GM21528 (cell line): ENCODE results near the gene CCDC85C.

Experiments
- ATAC-seq: cut with Tn5 transposase; IDR thresholded peaks from one replicate; pipeline ENCODE4 v1.9.1; 2021; ENCODE audit warnings: mild to moderate bottlenecking, moderate library complexity; ENCODE audit not compliant: unreplicated experiment, low FRiP score

The CCDC85C gene

DNA sequence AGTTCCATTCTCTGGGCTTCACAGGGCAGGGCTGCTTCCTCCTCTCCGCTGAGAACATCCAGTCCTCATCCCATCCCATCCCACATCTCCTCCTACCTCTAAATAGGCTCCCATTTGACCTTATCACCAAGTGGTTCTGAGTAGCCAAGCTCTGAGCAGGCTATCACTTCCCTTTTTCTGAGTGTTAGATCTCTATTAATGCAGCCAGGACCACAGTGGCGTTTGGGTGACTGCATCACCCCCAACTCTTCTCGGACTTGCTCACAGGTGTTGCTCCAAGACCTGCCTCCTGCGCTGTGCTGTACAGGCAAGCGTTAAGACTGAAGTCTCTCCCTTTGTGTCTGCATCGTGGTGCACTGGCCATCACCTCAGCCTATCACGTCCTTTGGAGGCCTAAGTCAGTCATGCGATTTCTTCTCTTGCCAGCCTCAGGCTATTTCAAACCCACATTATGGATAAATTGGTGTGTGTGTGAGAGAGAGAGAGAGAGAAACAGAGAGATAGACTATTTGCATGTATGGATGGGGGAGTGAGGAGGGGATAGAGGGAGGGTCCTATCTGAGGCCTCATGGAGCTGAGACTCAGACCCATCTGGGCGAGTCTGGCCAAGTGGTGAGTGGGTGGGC is 28.5 kb upstream of the CCDC85C start:
- no peak for ATAC-seq

DNA sequence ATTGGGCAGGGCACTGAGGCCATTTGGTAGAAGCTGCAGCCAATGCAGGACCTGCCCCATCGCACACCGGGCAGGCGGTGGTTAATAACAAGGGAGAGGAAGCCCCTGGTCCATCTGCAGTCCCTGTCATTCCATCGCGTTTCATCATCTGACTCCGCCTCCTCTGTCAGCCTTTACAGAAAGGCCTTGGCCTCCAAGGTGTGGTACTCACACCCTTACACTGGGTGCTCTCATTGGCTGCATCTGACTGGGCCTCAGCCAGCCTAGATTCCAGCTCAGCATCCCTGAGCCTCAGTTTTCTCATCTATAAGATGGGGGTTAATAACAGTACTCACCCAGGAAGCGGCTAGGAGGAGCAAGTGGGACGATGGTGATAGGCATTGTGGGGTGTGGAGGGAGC is 26.2 kb upstream of the CCDC85C start:
- ATAC-seq: no peak

DNA sequence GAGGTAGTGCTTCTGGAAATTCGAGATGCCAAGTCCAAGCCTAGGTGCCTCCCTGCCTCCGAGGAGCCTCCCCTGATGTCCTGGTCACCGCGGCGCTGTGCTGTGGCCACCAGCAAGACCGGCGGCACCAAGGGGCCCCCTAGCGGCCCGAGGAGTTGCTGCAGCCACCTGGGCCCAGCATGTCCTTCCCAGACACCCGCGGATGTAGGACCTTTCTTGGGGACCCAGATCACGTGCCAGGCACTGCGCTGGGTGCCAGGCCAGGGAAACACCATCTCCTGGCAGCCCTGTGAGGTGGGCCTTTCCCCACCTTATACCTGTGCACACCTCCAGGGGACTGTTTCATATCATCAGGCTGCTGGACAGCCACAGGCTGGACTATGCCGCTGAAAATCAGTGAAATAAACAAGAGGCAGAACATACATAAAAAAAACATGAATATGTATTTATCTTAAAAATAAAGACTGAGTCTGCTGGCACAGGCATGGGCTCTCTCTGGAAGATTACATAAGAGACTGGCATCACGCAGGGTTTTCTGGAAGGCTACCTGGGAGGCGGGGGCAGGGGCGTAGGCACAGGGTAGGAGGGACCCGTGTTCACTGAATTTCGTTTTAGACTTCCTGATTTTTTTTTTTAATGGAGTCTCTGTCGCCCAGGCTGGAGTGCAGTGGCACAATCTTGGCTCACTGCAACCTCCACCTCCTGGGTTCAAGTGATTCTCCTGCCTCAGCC is 25.0 kb upstream of the CCDC85C start:
- ATAC-seq: no peak

DNA sequence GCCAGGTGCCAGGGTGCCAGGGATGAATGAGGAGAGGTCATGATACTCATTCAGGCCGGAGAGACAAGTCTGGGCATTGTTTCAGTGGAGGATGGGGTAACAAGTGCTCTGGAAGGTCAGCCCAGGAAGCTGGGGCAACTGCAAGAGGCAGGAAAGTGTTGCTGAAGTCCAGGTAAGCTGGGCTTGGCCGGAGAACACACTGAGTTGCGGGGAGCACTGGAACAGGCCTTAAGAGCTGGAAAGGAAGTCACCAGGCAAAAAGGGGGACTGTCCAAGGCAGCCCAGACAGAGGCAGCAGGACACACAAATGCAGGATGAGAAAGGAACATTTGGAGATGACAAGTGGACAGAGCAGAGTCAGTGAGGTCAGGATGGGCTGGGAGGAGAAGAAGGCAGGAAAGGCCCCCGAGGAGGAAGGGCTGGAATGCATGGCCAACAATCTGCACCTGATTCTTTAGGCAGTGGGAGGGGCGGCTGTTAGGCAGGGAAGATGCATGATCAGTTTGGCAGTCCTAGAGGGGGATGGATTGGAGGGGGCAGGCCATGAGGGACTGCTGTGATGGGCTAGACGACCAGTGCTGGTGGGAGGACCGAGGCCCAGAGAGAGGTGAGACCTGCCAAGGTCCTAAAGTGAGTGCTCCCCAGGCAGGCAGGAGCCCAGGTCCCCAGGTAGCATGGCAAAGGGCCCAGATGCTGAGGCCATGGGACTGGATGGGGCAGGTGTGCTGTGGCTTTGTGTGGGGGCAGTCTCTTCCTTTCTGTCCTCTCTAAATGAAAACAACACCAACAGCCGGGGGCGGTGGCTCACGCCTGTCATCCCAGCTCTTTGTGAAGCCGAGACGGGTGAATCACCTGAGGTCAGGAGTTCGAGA is 23.7 kb upstream of the CCDC85C start:
- ATAC-seq: no peak

DNA sequence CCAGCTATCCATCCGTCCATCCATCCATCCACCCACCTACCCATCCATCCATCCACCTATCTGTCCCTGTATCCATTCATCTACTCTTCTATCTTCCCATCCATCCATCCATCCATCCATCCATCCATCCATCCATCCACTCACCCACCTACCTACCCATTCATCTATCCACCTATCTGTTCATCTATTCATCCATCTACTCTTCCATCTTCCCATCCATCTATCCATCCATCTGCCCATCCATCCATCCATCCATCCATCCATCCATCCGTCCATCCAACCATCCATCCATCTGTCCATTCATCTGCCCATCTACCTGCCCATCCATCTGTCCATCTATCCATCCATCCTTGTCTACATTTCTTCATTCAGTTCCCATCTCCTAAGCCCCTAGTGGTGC is 23.1 kb upstream of the CCDC85C start:
- no peak for ATAC-seq

DNA sequence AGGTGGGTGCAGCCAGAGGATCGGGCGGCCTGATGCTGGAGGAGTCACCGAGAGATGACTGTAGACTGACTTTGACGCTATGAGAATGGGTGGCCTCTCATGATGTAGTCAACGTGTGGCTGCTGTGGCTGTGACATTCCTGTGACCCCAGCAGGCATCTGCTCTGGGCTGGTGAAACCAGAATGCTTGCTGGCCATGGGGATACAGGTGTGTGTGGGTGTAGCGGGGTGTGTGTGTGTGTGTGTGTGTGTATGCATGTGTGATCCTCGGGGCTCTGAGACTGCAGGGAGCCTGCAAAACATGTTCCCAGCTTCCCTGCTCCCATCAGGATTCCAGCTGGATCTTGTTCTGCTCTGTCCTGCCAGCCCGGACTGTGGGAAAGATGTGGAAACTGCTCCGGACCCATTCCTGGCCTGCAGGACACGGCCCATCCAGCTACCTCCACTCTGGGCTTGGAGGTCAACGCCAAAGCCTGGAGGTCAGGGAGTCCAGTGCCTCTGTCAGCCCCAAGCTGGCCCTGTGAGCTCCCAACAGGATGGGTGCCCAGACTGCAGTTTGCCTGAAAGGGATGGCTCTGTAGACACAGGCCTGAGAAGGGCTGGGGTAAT is 22.1 kb upstream of the CCDC85C start:
- ATAC-seq: no peak

DNA sequence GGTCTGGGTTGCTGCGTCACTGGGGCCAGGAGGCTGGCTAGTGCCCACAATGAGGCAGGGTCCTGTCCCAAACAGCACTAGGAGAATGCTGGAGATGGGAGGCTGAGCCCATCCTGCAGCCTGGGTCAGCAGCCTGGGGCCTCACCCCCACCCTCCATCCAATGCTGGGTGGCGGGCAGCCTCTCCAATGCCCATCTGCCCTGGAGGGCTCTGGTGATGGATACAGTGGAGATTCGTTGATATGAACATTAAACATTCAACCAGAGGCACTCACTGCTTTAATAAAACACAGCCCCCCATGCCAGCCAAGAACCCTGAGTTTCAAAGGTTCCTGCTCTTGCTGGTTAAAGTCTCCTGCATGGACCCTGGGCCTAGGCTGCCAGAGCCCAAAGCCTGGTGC is 21.5 kb upstream of the CCDC85C start:
- no peak for ATAC-seq

DNA sequence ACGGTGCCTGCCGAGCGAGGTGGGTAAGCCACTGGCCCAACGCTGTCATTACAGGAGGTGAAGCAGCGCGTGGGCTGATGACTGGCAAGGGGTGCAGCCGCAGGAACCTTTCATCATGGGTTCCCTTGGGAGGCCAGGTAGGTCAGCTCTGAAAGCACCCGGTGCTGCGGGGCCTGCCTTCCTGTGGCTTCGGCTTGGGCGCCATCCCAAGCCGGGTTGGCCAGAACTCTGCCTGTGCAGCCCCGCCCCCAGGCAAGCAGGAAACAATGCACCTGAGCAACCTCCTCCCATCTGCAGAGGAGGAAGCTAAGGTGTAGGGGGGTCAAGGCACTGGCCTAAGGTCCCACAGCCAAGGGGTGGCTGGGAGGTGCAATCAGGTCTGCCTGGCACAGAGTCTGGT is 21.0 kb upstream of the CCDC85C start:
- ATAC-seq: no peak

DNA sequence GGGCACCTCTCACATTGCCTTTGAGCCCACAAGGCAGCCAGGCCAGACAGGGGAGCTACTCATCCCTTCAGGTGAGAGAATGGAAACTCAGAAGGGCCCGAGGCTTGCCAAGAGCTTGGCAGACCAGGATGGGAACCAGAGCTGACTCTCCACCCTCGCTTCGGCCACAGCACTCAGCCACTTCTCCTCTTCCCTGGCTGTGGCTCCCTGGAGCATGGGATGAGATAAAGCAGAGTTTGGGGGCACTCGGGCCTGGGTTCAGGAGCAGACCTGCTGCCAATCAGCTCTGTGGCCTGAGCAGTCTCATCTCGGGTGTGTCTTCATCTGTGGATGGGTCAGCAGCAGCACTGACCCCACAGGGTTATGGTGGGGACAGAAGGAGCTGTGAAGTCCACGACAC is 20.0 kb upstream of the CCDC85C start:
- ATAC-seq: no peak

DNA sequence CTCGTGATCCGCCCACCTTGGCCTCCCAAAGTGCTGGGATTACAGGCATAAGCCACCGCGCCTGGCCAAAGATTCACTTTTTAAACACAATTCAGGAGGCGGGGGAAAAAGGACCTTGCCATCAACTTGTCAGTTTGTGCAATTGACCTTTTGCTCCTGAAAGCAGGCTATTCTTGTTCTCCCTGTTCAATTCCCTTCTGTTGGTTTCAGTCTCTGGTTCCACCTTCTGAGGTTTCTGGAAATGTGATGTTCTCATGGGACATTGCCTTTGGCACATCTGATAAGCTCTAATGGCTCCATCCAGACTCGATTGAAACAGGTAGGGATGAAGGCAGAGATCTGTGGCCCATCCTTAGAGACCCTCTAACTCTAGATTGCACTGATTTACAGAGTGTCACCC is 17.9 kb upstream of the CCDC85C start:
- no peak for ATAC-seq

DNA sequence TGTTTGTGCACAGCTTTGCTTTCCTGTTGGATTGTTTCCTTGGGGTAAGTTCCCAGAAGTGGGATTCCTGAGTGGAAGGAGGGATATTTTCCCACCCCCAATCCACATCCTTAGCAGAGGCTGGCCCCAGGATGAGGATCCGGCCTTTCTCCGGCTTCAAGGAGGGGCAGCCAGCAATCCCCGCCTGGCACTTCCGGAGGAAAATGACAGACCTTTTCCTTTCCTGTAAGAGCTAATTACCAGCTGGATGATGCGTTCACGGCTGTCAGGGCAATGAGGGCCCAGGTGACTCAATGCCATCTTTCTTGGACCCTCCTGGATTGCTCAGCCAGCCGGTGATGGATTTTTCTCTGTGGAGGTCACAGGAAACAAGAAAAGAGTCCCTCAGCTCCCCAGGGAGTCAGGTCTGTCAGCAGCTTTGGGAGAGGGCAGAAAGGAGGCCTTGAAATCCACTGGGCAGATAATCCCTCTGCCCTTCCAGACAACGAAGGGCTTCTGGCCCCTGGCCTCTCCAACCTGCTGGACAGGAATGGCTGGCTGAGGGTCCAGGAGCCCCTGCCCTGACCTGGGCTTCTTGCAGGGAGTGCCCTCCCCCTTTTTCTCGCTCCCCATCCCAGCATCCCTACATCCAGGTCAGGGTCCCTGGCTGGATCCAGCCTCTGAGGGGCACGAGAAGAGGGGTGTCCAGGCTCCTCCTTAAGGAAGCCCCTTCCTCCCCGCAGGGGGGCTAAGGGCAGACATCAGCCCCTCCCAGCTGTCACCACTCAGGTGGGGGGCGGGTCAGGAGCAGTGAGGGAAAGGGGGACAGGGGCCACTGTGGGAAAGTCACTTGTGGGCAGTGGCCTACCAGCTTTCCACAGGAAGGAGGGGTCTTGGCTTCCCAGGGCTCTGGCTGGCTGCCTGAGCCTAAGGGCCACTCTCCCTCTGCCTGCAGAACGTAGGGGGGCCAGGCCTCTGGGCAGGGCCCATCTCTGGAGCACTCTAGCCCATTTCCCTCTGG is 16.1 kb upstream of the CCDC85C start:
- no peak for ATAC-seq

DNA sequence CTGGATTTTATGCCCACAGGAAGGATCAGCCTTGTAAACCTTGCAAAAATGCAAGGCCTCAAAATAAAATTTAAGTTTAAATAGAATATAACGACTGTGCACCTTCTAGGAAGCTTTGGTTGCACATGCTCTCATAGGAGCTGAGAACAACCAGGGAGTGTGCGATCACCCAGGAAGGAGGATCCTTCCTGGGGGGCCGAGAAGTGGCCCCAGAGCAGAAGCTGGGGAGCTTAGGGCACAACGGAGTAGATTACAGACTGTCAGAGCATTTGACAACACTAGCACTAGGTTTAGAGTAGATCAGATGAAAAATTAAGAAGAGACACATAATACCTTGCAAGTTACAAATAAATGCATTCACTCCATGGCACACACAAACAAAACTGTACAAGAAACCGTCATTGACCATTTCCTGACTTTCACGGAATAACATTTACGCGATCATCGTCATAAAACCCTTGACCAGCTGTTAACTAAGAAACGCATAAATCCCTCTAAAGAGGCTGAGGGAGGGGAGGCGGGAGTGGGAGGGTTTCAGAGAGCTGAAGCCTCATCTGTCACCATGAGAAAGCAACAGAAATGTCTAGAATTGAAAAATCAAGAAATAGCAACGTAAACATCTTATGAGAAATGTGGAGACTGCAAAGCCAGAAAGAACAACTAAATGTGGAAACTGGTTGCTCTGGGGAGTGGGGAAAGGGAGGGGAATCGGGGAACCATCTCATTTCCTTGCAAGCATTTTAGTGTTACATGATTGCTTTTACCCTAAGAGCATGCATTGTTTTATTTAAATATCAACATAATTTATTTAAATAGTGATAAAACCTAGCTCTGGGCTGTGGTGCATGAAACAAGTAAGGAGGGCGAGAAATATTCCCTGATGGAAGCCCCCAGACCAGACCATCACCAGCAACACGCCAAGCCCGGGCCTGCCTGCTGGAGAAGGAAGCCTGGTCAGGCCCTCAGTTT is 13.1 kb upstream of the CCDC85C start:
- ATAC-seq: no peak

DNA sequence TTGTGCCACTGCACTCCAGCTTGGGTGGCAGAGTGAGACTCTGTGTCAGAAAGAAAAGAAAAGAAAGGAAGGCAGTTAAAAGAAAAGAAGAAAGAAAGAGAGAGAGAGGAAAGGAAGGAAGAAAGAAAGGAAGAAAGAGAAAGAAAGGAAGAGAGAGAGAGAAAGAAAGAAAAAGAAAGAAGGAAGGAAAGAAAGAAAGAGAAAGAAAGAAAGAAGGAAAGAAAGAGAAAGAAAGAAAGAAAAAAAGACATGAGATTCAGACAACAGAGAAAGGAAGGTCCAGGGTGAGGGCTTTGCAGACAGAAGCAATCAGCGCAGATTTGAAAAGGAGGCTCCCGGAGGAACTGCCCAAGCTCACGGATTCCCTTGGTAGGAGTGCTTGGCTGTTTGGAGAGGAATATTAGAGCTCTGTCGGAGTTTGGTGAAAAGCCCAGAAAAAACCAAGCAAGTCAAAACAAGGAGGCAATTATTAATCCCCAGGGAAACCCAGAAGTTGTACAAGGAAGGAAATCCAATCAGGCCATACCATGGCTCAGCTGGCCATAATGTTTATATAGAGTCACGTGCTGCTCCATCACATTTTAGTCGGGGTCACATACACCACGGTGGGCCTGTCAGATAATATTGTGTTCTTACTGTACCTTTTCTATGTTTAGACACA is 11.6 kb upstream of the CCDC85C start:
- no peak for ATAC-seq

DNA sequence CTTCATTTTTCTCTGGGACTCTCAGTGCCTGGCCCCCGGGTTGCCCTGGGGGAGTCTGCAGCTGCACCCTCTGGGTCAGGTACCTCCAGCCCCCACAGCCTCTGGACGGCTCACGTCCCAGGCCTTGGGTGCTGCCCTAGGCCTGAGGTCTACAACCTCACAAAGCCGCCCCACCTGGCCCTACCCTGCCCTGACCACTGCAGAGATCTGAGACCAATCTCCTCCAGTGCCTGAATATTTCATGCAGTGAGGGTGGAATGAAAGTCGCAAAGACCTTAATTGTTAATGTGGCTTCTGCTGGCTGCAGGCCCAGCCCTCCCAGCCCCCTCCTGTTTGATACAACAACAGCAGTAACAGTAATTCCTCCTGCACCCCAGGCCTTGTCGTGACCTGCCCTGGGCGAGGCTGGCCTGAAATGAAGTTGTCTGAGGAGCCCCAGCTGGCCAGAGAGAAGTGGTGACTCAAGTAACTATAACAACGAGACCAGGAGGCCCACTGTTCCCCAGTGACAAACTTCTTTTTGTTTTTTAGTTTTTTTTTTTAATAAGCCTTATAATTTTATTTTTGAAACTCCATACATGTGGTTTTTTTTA is 8.8 kb upstream of the CCDC85C start:
- ATAC-seq: no peak

DNA sequence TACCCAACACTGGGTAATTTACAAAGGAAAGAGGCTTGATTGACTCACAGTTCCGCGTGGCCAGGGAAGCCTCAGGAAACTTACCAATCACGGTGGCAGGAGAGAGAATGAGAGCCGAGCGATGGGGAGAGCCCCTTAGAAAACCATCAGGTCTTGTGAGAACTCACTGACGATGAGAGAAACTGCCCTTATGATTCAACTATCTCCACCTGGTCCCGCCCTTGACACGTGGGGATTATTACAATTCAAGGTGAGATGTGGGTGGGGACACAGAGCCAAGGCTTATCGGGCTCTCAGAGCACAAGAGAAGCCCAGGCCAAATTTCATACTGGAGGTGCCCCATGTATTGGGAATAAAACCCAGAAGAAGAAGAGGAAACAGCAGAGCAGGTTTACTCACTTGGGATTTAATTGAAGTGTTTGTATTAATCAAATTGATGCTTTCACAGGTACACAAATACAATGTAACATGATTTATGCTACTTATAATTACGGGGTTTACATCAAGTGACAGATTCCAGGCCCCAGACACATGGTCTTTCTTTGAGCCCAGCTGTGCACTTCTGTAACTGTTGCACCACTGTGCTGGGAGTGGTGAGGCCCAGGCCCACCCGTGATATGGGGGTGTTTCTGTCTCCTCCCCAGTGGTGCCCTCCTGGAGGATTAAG is 8.2 kb upstream of the CCDC85C start:
- ATAC-seq: no peak

DNA sequence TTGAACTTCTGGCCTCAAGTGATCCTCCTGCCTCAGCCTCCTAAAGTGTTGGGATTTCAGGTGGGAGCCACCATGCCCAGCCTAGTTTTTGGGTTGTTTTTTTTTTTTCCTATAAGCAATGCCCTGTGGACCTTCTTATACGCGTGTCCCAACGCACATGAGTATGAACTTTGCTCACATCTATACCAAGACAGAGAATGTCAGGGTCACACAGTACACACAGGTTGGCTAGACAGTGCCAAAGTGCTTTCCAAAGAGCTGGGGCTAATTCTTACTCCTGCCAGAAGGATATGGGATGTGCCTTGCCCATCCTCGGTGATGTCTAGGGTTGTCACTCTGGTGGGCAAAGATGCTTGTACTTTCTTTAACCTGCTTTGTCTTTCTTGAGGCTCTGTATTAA is 7.6 kb upstream of the CCDC85C start:
- ATAC-seq: no peak
